Measurements from ENCODE around the gene ANO5.

Gene ANO5

GRCh38 chr11:22244986-22245592, 52.2 kb downstream of the ANO5 start:
- peak; percentile 32 for TF ChIP-seq CTCF (IDR thresholded peaks at IDR 0.05; ENCODE audit: insufficient read depth, low read length, poor library complexity, severe bottlenecking)
- no peak for TF ChIP-seq EZH2phosphoT487 (conservative IDR thresholded peaks at IDR 0.05; ENCODE audit: low read length)
- H4K20me1 ChIP-seq (ENCODE audit: low read depth, low read length): no peaks in the 10 kb centered on the region
- H3K79me2 ChIP-seq (ENCODE audit: insufficient read depth, low read length): no peaks in the 10 kb centered on the region
- no peaks in the 10 kb centered on the region for H3K27me3 ChIP-seq (ENCODE audit: low read length)
- H3K9ac ChIP-seq (ENCODE audit: low read length): no peak overlapping the region
- no peaks in the 10 kb centered on the region for H3K36me3 ChIP-seq (ENCODE audit: low read length)
- no peak overlapping the region for H3K27ac ChIP-seq (ENCODE audit: low read depth, low read length)
- no peaks in the 10 kb centered on the region for H3F3A ChIP-seq (ENCODE audit: insufficient read depth)
- no peak overlapping the region for H2AFZ ChIP-seq (ENCODE audit: low read depth, low read length, severe bottlenecking)
- H3K9me3 ChIP-seq (ENCODE audit: insufficient read depth, low read length): no peaks in the 10 kb centered on the region
- no peak overlapping the region for H3K4me3 ChIP-seq (ENCODE audit: insufficient read depth, low read length, poor library complexity, severe bottlenecking)
- no peaks in the 10 kb centered on the region for H3K9me2 ChIP-seq (replicated peaks; ENCODE audit: insufficient read depth, low read length)
- H3K4me2 ChIP-seq (ENCODE audit: low read depth, low read length, poor library complexity, severe bottlenecking): no peak overlapping the region

- Histone ChIP-seq H3K27me3 (ENCODE audit: low read length) (no peaks in the 10 kb centered on the region), H3K79me2 (ENCODE audit: insufficient read depth, low read length) (no peaks in the 10 kb centered on the region), H4K20me1 (ENCODE audit: low read depth, low read length) (no peaks in the 10 kb centered on the region), H3K4me3 (ENCODE audit: insufficient read depth, low read length, poor library complexity, severe bottlenecking) (no peak overlapping the region), H3K36me3 (ENCODE audit: low read length) (no peaks in the 10 kb centered on the region), H3K9me2 (replicated peaks; ENCODE audit: insufficient read depth, low read length) (no peaks in the 10 kb centered on the region), H3F3A (ENCODE audit: insufficient read depth) (no peaks in the 10 kb centered on the region), H3K9me3 (ENCODE audit: insufficient read depth, low read length) (no peaks in the 10 kb centered on the region), H3K4me2 (ENCODE audit: low read depth, low read length, poor library complexity, severe bottlenecking) (no peak overlapping the region), H2AFZ (ENCODE audit: low read depth, low read length, severe bottlenecking) (no peak overlapping the region), H3K9ac (ENCODE audit: low read length) (no peak overlapping the region), H3K27ac (ENCODE audit: low read depth, low read length) (no peak overlapping the region)
- TF ChIP-seq EZH2phosphoT487 (conservative IDR thresholded peaks at IDR 0.05; ENCODE audit: low read length) (no peak), CTCF (IDR thresholded peaks at IDR 0.05; ENCODE audit: insufficient read depth, low read length, poor library complexity, severe bottlenecking) (no peak)
Observed at GRCh38 chr11:22246992-22247391, 54.1 kb downstream of the ANO5 start.

- H4K20me1 ChIP-seq (ENCODE audit: low read depth, low read length): no peaks in the 10 kb centered on the region
- no peak overlapping the region for H3K27ac ChIP-seq (ENCODE audit: low read depth, low read length)
- no peaks in the 10 kb centered on the region for H3K9me3 ChIP-seq (ENCODE audit: insufficient read depth, low read length)
- no peaks in the 10 kb centered on the region for H3K36me3 ChIP-seq (ENCODE audit: low read length)
- H3K4me3 ChIP-seq (ENCODE audit: insufficient read depth, low read length, poor library complexity, severe bottlenecking): no peak overlapping the region
- H3F3A ChIP-seq (ENCODE audit: insufficient read depth): no peaks in the 10 kb centered on the region
- TF ChIP-seq CTCF (IDR thresholded peaks at IDR 0.05; ENCODE audit: insufficient read depth, low read length, poor library complexity, severe bottlenecking): no peak
- TF ChIP-seq EZH2phosphoT487 (conservative IDR thresholded peaks at IDR 0.05; ENCODE audit: low read length): no peak
- no peak overlapping the region for H3K4me2 ChIP-seq (ENCODE audit: low read depth, low read length, poor library complexity, severe bottlenecking)
- H3K9me2 ChIP-seq (replicated peaks; ENCODE audit: insufficient read depth, low read length): no peaks in the 10 kb centered on the region
- no peak overlapping the region for H2AFZ ChIP-seq (ENCODE audit: low read depth, low read length, severe bottlenecking)
- no peaks in the 10 kb centered on the region for H3K79me2 ChIP-seq (ENCODE audit: insufficient read depth, low read length)
- H3K9ac ChIP-seq (ENCODE audit: low read length): no peak overlapping the region
- no peaks in the 10 kb centered on the region for H3K27me3 ChIP-seq (ENCODE audit: low read length)
Observed at GRCh38 chr11:22249871-22250270, 57.0 kb downstream of the ANO5 start.

All from SU-DHL-6 (cell line).